EH (cell line): ENCODE measurements around the gene SLC34A3.
A peak's percentile ranks its signal among the peaks of the same experiment; 100 is the strongest.
"Not testable (repeated sequence)": the region's sequence is repeated elsewhere in the genome, so short reads cannot be mapped to it uniquely, and the experiment has no call there.

Experiments used
- DNase-seq: peaks from one replicate; pipeline ENCODE4 v3.0.0-alpha.2; 2015; ENCODE audit warnings: low read depth

SLC34A3 gene

GRCh38 chr9:137241490-137242268 is 11.0 kb downstream of the SLC34A3 start:
- DNase-seq = peak; percentile 66

- DNase-seq = no peak
These were observed 11.8 kb downstream of the SLC34A3 start for GRCh38 chr9:137242269-137243203.

- not testable (repeated sequence) for DNase-seq
These were observed 12.5 kb downstream of the SLC34A3 start for GRCh38 chr9:137243266-137243625.

- DNase-seq = peak; percentile 23
These were observed 13.2 kb downstream of the SLC34A3 start for GRCh38 chr9:137243626-137244485.

GRCh38 chr9:137244486-137245449 is 14.1 kb downstream of the SLC34A3 start:
- DNase-seq = no peak

GRCh38 chr9:137245450-137246421 is 15.0 kb downstream of the SLC34A3 start:
- no peak for DNase-seq

- no peak for DNase-seq
These were observed 16.6 kb downstream of the SLC34A3 start for GRCh38 chr9:137247135-137247915.

- DNase-seq = no peak
These were observed 17.1 kb downstream of the SLC34A3 start for GRCh38 chr9:137247916-137248175.

- no peak for DNase-seq
These were observed 19.9 kb downstream of the SLC34A3 start for GRCh38 chr9:137250329-137251193.

GRCh38 chr9:137251194-137251461 is 20.4 kb downstream of the SLC34A3 start, which contains the start of gene STPG3:
STPG3 (plus strand) TSS chr9:137251286; CDS start chr9:137251287, 1 bp downstream.
- no peak for DNase-seq

GRCh38 chr9:137251490-137252268 is 21.0 kb downstream of the SLC34A3 start:
- no peak for DNase-seq

GRCh38 chr9:137252555-137253506 is 22.1 kb downstream of the SLC34A3 start:
- no peak for DNase-seq

- DNase-seq = peak; percentile 21
These were observed 23.3 kb downstream of the SLC34A3 start for GRCh38 chr9:137253717-137254623.

- peak; percentile 88 for DNase-seq
These were observed 24.1 kb downstream of the SLC34A3 start, which contains the start of gene NELFB for GRCh38 chr9:137254624-137255447. NELFB (plus strand) TSS chr9:137255327.
